ENCODE data around the gene PCDH7. TPM values are rescaled to one million over a fixed set of nuclear protein-coding genes. Genes with fewer than 3 reads are reported as not detected.
A peak's percentile ranks its signal among the peaks of the same experiment; 100 is the strongest.

The PCDH7 gene
- total RNA-seq, 1 experiment from 2014 or later = 28.6 TPM

DNA sequence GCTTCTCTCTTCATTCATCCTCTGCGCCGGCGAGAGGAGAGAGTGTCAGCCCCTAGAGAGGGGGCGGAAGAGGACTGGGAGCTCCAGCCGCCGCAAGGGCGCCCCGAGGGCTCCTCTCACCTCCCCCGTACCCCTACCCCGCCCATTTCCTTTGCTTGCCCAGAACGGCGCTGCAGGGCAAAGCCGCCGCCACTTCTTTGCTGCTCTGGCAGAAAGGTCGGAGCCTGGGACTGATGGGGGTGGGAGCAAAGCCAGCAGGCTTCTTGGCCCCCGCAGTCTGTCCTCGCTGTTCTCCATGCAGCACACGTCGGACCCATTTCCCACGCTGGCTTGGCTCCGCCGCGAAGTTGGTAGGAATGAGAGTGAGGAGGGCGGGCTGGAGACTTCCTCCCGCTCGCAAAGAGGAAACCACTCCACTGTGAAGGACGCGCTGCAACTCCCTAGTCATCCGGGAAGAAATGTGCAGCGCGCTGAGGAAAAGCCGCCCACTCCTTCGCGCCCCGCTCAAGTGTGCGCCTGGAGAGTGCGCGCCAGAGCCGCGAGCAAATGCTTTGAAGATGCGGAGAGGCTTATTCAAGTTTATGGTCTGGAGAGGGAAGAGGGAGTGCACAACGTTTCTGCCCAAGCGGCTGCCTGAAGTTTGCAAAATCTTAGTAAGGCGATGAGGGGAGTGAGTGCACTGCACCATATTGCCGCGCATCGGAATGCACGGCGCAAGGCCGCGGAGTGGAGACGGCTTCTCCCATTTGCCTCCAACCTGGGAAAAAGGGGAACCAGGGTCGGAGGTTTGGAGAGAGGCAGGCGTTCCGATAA, 2.8 kb upstream of the PCDH7 start:
- POLR2A ChIA-PET (ENCODE audit: unreplicated experiment) = interaction anchor here (0.7 to 1.0 kb wide), 2 partner anchors 105 to 1280 kb away, joined by 4 read pairs; no protein-coding TSS in a partner anchor
- Histone ChIP-seq H3K36me3 (ENCODE audit: low read depth) (no peaks in the 10 kb centered on the region), H3K9me2 (ENCODE audit: insufficient read depth) (no peaks in the 10 kb centered on the region), H3K9me3 (ENCODE audit: insufficient read depth, low read depth) (no peaks in the 10 kb centered on the region), H4K20me1 (ENCODE audit: insufficient read depth) (no peaks in the 10 kb centered on the region), H3K4me1 (replicated peaks; ENCODE audit: insufficient read depth) (no peaks in the 10 kb centered on the region), H2AFZ (peak overlapping the region; percentile 94), H3F3A (ENCODE audit: insufficient read depth, low read depth) (peaks cover 12% of the 10 kb centered on the region), H3K79me2 (ENCODE audit: low read depth) (peaks cover 16% of the 10 kb centered on the region), H3K27me3 (ENCODE audit: insufficient read depth, low read depth) (no peaks in the 10 kb centered on the region), H3K27ac (peak overlapping the region; percentile 60), H3K4me3 (peak overlapping the region; percentile 64), H3K4me2 (peak overlapping the region; percentile 99)
- CTCF ChIA-PET = interaction anchor here (0.6 to 0.8 kb wide), 2 partner anchors 53 to 1748 kb away, joined by 3 to 5 read pairs; no protein-coding TSS in a partner anchor
- peak; percentile 60 to 69 for DNase-seq
- no TSS peak for BruUV-seq (replicated peaks)
- TF ChIP-seq, protein P1, sequence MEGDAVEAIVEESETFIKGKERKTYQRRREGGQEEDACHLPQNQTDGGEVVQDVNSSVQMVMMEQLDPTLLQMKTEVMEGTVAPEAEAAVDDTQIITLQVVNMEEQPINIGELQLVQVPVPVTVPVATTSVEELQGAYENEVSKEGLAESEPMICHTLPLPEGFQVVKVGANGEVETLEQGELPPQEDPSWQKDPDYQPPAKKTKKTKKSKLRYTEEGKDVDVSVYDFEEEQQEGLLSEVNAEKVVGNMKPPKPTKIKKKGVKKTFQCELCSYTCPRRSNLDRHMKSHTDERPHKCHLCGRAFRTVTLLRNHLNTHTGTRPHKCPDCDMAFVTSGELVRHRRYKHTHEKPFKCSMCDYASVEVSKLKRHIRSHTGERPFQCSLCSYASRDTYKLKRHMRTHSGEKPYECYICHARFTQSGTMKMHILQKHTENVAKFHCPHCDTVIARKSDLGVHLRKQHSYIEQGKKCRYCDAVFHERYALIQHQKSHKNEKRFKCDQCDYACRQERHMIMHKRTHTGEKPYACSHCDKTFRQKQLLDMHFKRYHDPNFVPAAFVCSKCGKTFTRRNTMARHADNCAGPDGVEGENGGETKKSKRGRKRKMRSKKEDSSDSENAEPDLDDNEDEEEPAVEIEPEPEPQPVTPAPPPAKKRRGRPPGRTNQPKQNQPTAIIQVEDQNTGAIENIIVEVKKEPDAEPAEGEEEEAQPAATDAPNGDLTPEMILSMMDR (conservative IDR thresholded peaks at IDR 0.05) = no peak
- no peak for TF ChIP-seq EZH2 (IDR thresholded peaks at IDR 0.05; ENCODE audit: low read depth)
- intact Hi-C loops (cut with micrococcal nuclease; ENCODE audit: unreplicated experiment) = loop anchor here (1.0 to 10.0 kb wide), 10 partner anchors 105 to 1425 kb away; no protein-coding TSS in a partner anchor

DNA sequence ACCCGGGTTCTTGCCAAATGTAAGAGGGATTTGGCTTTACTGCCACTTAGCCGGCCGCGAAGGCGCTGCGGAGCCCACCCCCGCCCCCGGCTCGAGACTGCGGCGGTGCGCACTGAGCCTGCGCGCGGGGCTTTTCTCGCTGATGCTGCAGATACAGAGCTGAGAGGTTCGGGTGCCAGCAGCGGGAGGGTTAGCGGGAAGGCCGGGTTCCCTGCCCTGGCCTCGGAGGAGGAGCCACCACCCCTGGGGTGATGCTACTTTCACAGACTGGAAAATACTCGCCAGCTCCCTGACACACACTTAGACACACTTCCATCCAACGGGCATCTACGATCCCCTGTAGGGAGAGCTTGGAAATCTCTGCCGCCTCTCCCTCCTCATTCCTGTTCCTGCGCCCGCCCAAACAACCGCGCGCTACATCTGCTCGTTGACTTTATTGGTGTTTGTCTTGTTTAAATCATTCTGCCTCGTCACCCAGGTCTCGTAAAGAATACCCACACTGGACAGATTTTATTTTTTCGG, 2.1 kb upstream of the PCDH7 start:
- H3K4me1 ChIP-seq (replicated peaks; ENCODE audit: insufficient read depth) = 0 out of 2 replicates have a peak, but pooled peaks cover 3% of the 10 kb centered on the region
- H3K79me2 ChIP-seq (ENCODE audit: low read depth) = peaks cover 23% of the 10 kb centered on the region
- no peaks in the 10 kb centered on the region for H3K36me3 ChIP-seq (ENCODE audit: low read depth)
- no peaks in the 10 kb centered on the region for H3K27me3 ChIP-seq (ENCODE audit: insufficient read depth, low read depth)
- peak overlapping the region; percentile 60 for H3K27ac ChIP-seq
- BruUV-seq (replicated peaks) = no TSS peak
- peaks cover 12% of the 10 kb centered on the region for H3F3A ChIP-seq (ENCODE audit: insufficient read depth, low read depth)
- H2AFZ ChIP-seq = peak overlapping the region; percentile 94
- intact Hi-C loops (cut with micrococcal nuclease; ENCODE audit: unreplicated experiment) = loop anchor here (2.0 to 10.0 kb wide), 7 partner anchors 104 to 1424 kb away; no protein-coding TSS in a partner anchor
- ChIA-PET CTCF (interaction anchor here (0.6 to 0.8 kb wide), 2 partner anchors 52 to 1747 kb away, joined by 3 to 5 read pairs; no protein-coding TSS in a partner anchor), POLR2A (ENCODE audit: unreplicated experiment) (interaction anchor here (0.5 to 1.0 kb wide), 4 partner anchors 104 to 1280 kb away, joined by 3 to 6 read pairs (median 4); no protein-coding TSS in a partner anchor)
- peak; percentile 46 to 52 for DNase-seq
- peak overlapping the region; percentile 99 for H3K4me2 ChIP-seq
- H3K9me2 ChIP-seq (ENCODE audit: insufficient read depth) = no peaks in the 10 kb centered on the region
- no peaks in the 10 kb centered on the region for H4K20me1 ChIP-seq (ENCODE audit: insufficient read depth)
- TF ChIP-seq EZH2 (IDR thresholded peaks at IDR 0.05; ENCODE audit: low read depth) = no peak
- TF ChIP-seq, protein P1 (conservative IDR thresholded peaks at IDR 0.05) = no peak
- H3K9me3 ChIP-seq (ENCODE audit: insufficient read depth, low read depth) = no peaks in the 10 kb centered on the region
- H3K4me3 ChIP-seq = peak overlapping the region; percentile 64
